ENCODE results near the gene RASGEF1B.

RASGEF1B gene

DNA sequence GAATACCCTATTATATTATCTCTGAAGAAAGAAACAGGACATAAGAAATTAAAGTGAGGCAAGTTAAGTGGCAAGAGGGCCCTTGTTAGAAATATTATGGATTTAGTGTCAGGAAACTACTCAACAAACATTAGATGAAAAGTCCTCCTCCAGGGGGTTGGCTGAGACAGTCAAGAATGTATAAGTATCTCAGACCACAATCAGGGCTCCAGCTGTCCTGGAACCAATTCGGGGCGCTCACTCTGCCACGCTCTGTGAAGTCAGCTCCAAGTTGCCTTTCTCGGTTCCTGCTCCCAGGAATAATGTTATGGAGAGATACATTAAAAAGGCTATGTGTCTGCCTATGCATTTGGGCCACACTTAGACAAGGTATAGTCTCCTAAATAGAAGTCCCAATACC is 73.3 kb downstream of the RASGEF1B start:
- DNase-seq (ENCODE audit: low spot score), result no peak

DNA sequence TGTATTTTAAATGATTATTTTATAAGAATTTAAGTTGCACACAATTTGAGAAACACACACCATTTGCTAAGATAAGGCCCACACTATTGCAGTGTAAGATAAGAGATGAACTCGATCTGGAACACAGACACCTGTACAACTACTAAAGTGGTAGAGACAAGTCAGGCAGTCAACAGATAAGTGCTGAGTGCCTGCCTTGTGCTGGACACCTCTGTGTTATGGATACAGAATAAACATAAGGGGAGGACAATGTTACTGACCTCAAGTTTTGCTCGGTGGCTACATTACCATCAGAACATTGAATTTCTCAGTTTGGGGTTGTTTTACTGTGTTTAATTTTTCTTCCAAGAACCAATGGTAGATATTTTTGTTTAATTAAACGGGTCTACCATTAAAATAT is 74.1 kb downstream of the RASGEF1B start:
- no peak for DNase-seq (ENCODE audit: low spot score)

DNA sequence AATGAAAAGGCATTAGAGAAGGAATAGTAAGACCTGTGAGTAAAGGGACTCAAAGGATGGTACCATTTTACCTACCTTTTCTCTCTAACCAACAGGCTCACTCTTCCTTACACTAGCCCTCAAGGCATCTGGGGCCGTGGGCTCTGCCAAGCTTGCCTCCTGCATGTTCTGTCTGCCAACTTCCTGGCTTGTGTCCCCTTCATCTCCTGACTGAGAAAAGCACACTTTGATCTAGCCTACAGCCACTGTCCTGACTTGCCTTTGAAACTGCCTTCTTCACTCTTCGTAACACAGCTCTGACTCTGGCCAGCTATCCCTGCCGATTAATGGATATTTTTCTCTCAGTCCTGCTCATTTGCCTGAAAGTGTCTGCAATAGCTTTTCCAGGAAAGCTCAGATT is 76.5 kb downstream of the RASGEF1B start:
- DNase-seq (ENCODE audit: low spot score), result no peak

DNA sequence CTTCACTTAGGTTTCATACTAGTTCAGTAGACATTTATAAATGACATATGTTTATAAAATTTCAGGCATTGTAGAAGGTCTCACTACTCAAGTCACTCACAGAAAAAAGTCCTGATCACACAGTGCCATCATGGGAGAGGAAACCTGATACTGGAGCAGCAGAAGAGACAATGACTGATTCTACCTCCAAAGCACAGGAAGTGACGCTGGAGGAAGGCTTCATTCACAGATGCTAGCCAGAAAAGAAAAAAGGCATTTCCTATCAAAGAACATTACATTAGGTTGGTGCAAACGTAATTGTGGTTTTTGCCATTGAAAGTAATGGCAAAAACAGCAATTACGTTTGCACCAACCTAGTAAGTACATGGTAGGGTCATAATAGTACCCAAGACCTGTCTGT is 79.5 kb downstream of the RASGEF1B start:
- DNase-seq (ENCODE audit: low spot score), result no peak

DNA sequence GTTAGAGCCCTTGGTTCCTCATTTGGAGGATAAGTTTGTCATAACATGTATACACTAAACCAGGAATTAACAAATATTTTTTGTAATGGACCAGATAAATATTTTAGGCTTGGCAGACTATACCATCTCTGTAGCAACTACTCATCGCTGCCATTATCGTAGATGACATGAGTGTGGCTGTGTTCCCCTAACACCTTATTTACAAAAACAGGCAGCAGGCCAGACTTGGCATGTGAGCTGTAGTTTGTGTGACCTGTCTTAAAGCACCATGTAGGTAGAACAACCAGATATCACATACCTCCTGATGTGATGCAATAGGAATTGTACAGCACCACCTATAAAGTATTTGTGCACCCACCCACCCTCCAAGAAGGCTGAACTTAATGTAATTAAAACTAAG is 82.0 kb downstream of the RASGEF1B start:
- no peak for DNase-seq (ENCODE audit: low spot score)

DNA sequence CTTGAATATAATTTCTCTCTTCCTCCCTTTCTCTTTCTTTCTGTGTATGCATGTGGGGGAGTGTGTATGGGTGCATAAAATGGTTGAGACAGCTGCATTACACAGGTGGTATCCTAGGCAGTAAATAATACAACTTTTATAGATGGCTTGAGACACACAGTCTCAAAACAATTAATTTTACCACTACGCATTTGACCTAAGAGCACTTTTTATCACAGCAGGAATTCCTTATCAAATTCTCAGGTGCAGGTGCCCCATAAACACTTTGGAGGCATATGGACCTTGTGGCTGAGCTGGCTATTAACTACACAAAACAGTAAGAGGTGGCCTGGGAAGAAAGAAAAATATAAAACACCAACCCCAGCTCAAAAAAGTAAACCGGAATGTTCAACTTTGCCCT is 91.3 kb downstream of the RASGEF1B start:
- DNase-seq (ENCODE audit: low spot score), result no peak

DNA sequence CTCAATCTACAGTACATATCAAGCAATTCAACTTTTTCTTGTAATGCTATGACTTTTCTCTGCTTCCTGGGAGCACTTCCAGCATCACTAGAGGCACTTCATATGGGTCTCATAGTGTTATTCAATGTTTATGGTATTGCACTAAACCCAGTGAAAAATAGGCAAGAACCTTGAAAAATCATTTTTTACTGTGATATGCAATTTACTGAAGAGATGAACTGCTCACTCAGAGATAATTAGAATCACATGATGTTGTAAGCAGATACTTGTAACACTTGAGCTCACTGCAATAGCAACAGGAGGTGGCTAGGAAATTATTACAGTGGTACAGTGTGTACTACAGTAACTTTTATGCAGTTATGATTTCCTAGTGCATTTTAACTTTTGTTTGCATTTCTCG is 93.3 kb downstream of the RASGEF1B start:
- DNase-seq (ENCODE audit: low spot score), result no peak

DNA sequence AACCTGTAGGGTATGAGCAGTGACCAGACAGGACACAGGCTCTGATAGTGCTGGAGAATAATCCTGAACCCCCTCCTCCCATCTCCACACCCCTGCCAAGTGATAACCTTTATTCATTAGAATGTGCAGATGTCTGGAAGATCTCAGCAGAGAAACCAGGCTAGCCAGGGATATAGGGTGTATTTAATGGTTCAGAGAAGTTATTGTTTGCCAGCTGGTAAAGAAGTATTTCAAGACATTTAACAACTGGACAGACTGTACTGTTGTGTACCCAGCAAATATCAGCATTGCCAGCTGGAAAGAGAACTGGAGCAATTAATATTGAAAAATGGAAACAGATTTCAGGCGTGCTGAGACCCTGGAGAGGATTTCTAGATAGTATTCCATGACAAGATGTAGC is 94.5 kb downstream of the RASGEF1B start:
- DNase-seq (ENCODE audit: low spot score), result no peak

DNA sequence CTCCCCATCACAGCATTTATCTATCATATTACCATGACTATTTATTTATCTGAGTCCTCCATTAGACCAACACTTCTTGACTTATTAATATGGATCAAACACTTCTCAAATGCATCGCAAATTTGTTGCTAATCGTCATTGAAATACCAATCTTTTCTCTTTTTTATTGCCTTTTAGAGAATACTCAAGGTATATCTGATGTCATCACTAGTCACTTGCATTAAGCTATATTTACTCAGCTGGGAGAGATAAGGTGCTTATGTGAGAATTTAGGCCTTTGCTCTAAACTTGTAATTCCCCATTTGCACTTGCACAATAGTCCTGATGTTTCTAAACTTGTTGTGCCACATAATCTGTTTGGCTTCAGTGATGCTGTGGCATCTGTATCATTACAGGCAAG is 95.0 kb downstream of the RASGEF1B start:
- DNase-seq (ENCODE audit: low spot score), result no peak

Data from globus pallidus (tissue), 1 donor.